ENCODE measurements around the gene DUSP7. TPM values are rescaled to one million over a fixed set of nuclear protein-coding genes. Genes with fewer than 3 reads are reported as not detected.

Gene DUSP7
- total RNA-seq, 1 donor from 2014 or later: 21.2 TPM

- DNase-seq (ENCODE audit: low spot score): no peak
- intact Hi-C loops (cut with DNase I): no loop called here
Observed at GRCh38 chr3:52088445-52089367, 32.3 kb upstream of the DUSP7 start.

GRCh38 chr3:52087731-52088130, 31.4 kb upstream of the DUSP7 start:
- DNase-seq (ENCODE audit: low spot score): no peak
- intact Hi-C loops (cut with DNase I): no loop called here

- no peak for DNase-seq (ENCODE audit: low spot score)
Observed at GRCh38 chr3:52086976-52087663, 30.7 kb upstream of the DUSP7 start.

GRCh38 chr3:52086461-52086860, 30.1 kb upstream of the DUSP7 start:
- intact Hi-C loops (cut with DNase I): no loop called here
- no peak for DNase-seq (ENCODE audit: low spot score)

More at GRCh38 chr3:52086976-52087663, 30.7 kb upstream of the DUSP7 start:
- intact Hi-C loops (cut with DNase I): no loop called here

GRCh38 chr3:52085681-52086282, 29.4 kb upstream of the DUSP7 start:
- DNase-seq (ENCODE audit: low spot score): no peak
- intact Hi-C loops (cut with DNase I): no loop called here

GRCh38 chr3:52084954-52085680, 28.7 kb upstream of the DUSP7 start:
- no peak for DNase-seq (ENCODE audit: low spot score)
- intact Hi-C loops (cut with DNase I): no loop called here

- intact Hi-C loops (cut with DNase I): no loop called here
- no peak for DNase-seq (ENCODE audit: low spot score)
Observed at GRCh38 chr3:52084216-52084945, 28.0 kb upstream of the DUSP7 start.

- no peak for DNase-seq (ENCODE audit: low spot score)
- intact Hi-C loops (cut with DNase I): no loop called here
Observed at GRCh38 chr3:52083556-52084087, 27.3 kb upstream of the DUSP7 start.

GRCh38 chr3:52082951-52083350, 26.6 kb upstream of the DUSP7 start:
- intact Hi-C loops (cut with DNase I): no loop called here

GRCh38 chr3:52080830-52081719, 24.7 kb upstream of the DUSP7 start:
- intact Hi-C loops (cut with DNase I): no loop called here
- DNase-seq (ENCODE audit: low spot score): no peak

More at GRCh38 chr3:52082951-52083350, 26.6 kb upstream of the DUSP7 start:
- no peak for DNase-seq (ENCODE audit: low spot score)

GRCh38 chr3:52079958-52080357, 23.6 kb upstream of the DUSP7 start:
- DNase-seq (ENCODE audit: low spot score): no peak
- intact Hi-C loops (cut with DNase I): no loop called here

GRCh38 chr3:52078781-52079560, 22.6 kb upstream of the DUSP7 start:
- intact Hi-C loops (cut with DNase I): no loop called here
- DNase-seq (ENCODE audit: low spot score): no peak

GRCh38 chr3:52077925-52078324, 21.6 kb upstream of the DUSP7 start:
- intact Hi-C loops (cut with DNase I): no loop called here
- no peak for DNase-seq (ENCODE audit: low spot score)

GRCh38 chr3:52076896-52077780, 20.8 kb upstream of the DUSP7 start:
- intact Hi-C loops (cut with DNase I): no loop called here
- no peak for DNase-seq (ENCODE audit: low spot score)

GRCh38 chr3:52073490-52073889, 17.1 kb upstream of the DUSP7 start:
- DNase-seq (ENCODE audit: low spot score): no peak
- intact Hi-C loops (cut with DNase I): no loop called here

GRCh38 chr3:52072471-52072870, 16.1 kb upstream of the DUSP7 start:
- DNase-seq (ENCODE audit: low spot score): no peak
- intact Hi-C loops (cut with DNase I): no loop called here

Data from cardiac septum (tissue), 1 donor.